Endothelial cell of umbilical vein (primary cell): ENCODE data around the gene TMEM120B. TPM values are rescaled to one million over a fixed set of nuclear protein-coding genes. Genes with fewer than 3 reads are reported as not detected.

Source experiments
- BruUV-seq: library from RNA; stranded (reverse); fragments of 400-500 nt; replicated peaks from 2 replicates; lab custom pipeline; 2021; lab: Mats Ljungman, UMichigan
- CTCF ChIA-PET: fragments of 300-600, 350-600 bp; sonication (Branson Sonifier 250); formaldehyde crosslinking; loops from one replicate; lab custom pipeline; 2021; ENCODE audit warnings: antibody characterized with exemption, inconsistent platforms; lab: Charles Lee
- POLR2A ChIA-PET: fragments of 300-600, 350-600 bp; sonication (Branson Sonifier 250); formaldehyde crosslinking; loops from one replicate; lab custom pipeline; 2021; ENCODE audit warnings: antibody characterized with exemption, inconsistent platforms; lab: Charles Lee
- DNase-seq: peaks from one replicate; pipeline ENCODE4 v3.0.0-alpha.2; 2011; ENCODE audit warnings: low read depth, low spot score
- FAIRE-seq: peaks from 2 replicates; lab custom pipeline; 2011; peaks lifted over from hg19 to GRCh38; lab: Jason Lieb, UNC
- H2AFZ ChIP-seq: 2 replicates; pipeline ENCODE4 v1.6.0; 2012; ENCODE audit warnings: low read depth, low read length, control low read depth, inconsistent platforms
- H3K27ac ChIP-seq: 2 replicates; pipeline ENCODE4 v1.5.1; 2011; ENCODE audit warnings: low read depth, mild to moderate bottlenecking, control low read depth, low read length, moderate library complexity; ENCODE audit not compliant: insufficient read depth
- H3K27me3 ChIP-seq, 2 experiments: 2 replicates each; pipeline versions ENCODE4 v1.6.0 to v1.6.1; 2011; ENCODE audit warnings: low read length in 2 of 2, mixed read lengths in 1 of 2; ENCODE audit not compliant: control insufficient read depth in 2 of 2, insufficient read depth in 2 of 2
- H3K36me3 ChIP-seq, 2 experiments: 2 replicates in 1 of 2; 3 replicates in 1 of 2; pipeline ENCODE4 v1.5.1; 2011; ENCODE audit warnings: low read length in 2 of 2, mild to moderate bottlenecking in 1 of 2, moderate library complexity in 1 of 2; ENCODE audit not compliant: control insufficient read depth in 2 of 2, insufficient read depth in 2 of 2; ENCODE audit errors: extremely low read depth in 1 of 2
- H3K4me1 ChIP-seq: 3 replicates; pipeline ENCODE4 v1.5.1; 2011; ENCODE audit warnings: mild to moderate bottlenecking, low read length; ENCODE audit not compliant: control insufficient read depth, insufficient read depth; ENCODE audit errors: extremely low read depth
- H3K4me2 ChIP-seq: 2 replicates; pipeline ENCODE4 v1.6.1; 2011; ENCODE audit warnings: low read length, control low read depth, mixed read lengths; ENCODE audit not compliant: insufficient read depth
- H3K4me3 ChIP-seq, 3 experiments: fragments of 200-600 bp in 1 of 3; sonication (generic), shearing (Covaris generic) in 1 of 3; replicated peaks in 1 of 3; 2 replicates each; pipeline ENCODE4 v1.5.1; 2011 to 2016; ENCODE audit warnings: control low read depth in 3 of 3, low read length in 3 of 3, mild to moderate bottlenecking in 2 of 3, inconsistent platforms in 1 of 3, low read depth in 1 of 3, moderate library complexity in 1 of 3; ENCODE audit not compliant: insufficient read depth in 1 of 3
- H3K79me2 ChIP-seq: 2 replicates; pipeline ENCODE4 v1.6.0; 2012; ENCODE audit warnings: low read length, inconsistent platforms; ENCODE audit not compliant: control insufficient read depth, insufficient read depth
- H3K9ac ChIP-seq: replicated peaks from 2 replicates; pipeline ENCODE3; 2011; ENCODE audit warnings: low read length, control low read depth; ENCODE audit not compliant: insufficient read depth; ENCODE audit errors: extremely low read depth
- H3K9me1 ChIP-seq: replicated peaks from 3 replicates; pipeline ENCODE4 v1.6.0; 2011; ENCODE audit warnings: mild to moderate bottlenecking, low read length; ENCODE audit not compliant: control insufficient read depth, insufficient read depth; ENCODE audit errors: extremely low read depth
- H3K9me3 ChIP-seq: replicated peaks from 2 replicates; pipeline ENCODE4 v1.5.1; 2012; ENCODE audit warnings: low read length, inconsistent platforms; ENCODE audit not compliant: control insufficient read depth, insufficient read depth
- H4K20me1 ChIP-seq: replicated peaks from 2 replicates; pipeline ENCODE3; 2011; ENCODE audit warnings: mild to moderate bottlenecking, low read length; ENCODE audit not compliant: control insufficient read depth, insufficient read depth; ENCODE audit errors: extremely low read depth
- CTCF ChIP-seq, 2 donors: IDR thresholded peaks; 1 replicate in 1 of 2; 2 replicates in 1 of 2; pipeline ENCODE4 v1.5.1; 2011; ENCODE audit warnings: low read length in 2 of 2, mild to moderate bottlenecking in 2 of 2, moderate library complexity in 2 of 2, control low read depth in 1 of 2, inconsistent platforms in 1 of 2, low read depth in 1 of 2; ENCODE audit not compliant: insufficient read depth in 1 of 2; ENCODE audit errors: extremely low read depth in 1 of 2
- EZH2 ChIP-seq: IDR thresholded peaks from 2 replicates; pipeline ENCODE4 v1.6.1; 2012; ENCODE audit warnings: borderline replicate concordance, low read depth, mild to moderate bottlenecking, moderate library complexity, low read length, inconsistent platforms; ENCODE audit not compliant: severe bottlenecking
- FOS ChIP-seq: IDR thresholded peaks from 2 replicates; pipeline ENCODE4 v1.6.1; 2011; ENCODE audit warnings: mild to moderate bottlenecking, low read length, moderate library complexity, borderline replicate concordance; ENCODE audit not compliant: insufficient read depth
- GATA2 ChIP-seq: IDR thresholded peaks from 2 replicates; pipeline ENCODE4 v1.7.0; 2011; ENCODE audit warnings: low read depth, mild to moderate bottlenecking, moderate library complexity, mixed read lengths, low read length; ENCODE audit not compliant: insufficient read length, insufficient read depth
- JUN ChIP-seq: IDR thresholded peaks from 2 replicates; pipeline ENCODE4 v1.6.1; 2011; ENCODE audit warnings: borderline replicate concordance, low read depth; ENCODE audit not compliant: insufficient read length, insufficient read depth
- MAX ChIP-seq: IDR thresholded peaks from 2 replicates; pipeline ENCODE4 v1.6.1; 2011; ENCODE audit not compliant: insufficient read depth, insufficient read length
- MYC ChIP-seq: IDR thresholded peaks from one replicate; pipeline ENCODE4 v1.6.1; 2011; ENCODE audit warnings: mild to moderate bottlenecking, low read depth, low read length
- POLR2A ChIP-seq: IDR thresholded peaks from 2 replicates; pipeline ENCODE4 v1.6.1; 2012; ENCODE audit warnings: low read depth, mild to moderate bottlenecking, control low read depth, low read length
- POLR2AphosphoS5 ChIP-seq: IDR thresholded peaks from 2 replicates; pipeline ENCODE4 v1.6.1; 2012; ENCODE audit warnings: low read depth, mild to moderate bottlenecking, control low read depth, low read length, moderate library complexity; ENCODE audit not compliant: insufficient read depth
- dilution Hi-C: fragments of 300-500 bp; cut with MboI; formaldehyde crosslinking; loops from one replicate; pipeline ENCODE4 v1.15.0; 2019; ENCODE audit warnings: low sequenced_read_pairs; ENCODE audit not compliant: extremely low pct_ligation_motif_present
- intact Hi-C: fragments of 100-400 bp; cut with micrococcal nuclease; formaldehyde crosslinking; loops from one replicate; pipeline ENCODE4 v1.10.0; 2022
- polyA plus RNA-seq, 4 experiments: library from polyadenylated mRNA; depleted of rRNA in 3 of 4; stranded (reverse) in 3 of 4; unstranded in 1 of 4; fragments of >200 nt; gene quantifications; 2 replicates each; pipeline versions ENCODE4 v1.2.1 to v1.2.3, GENCODE V29; 2011 to 2012; ENCODE audit warnings: missing spikeins in 1 of 4
- total RNA-seq: library from RNA; stranded (reverse); gene quantifications from 2 replicates; pipeline ENCODE4 v1.2.3, GENCODE V29; 2021

The TMEM120B gene
- total and polyA plus RNA-seq, 2 donors (not counting 3 experiments of a cell fraction or from before 2014, with no cell fraction given), result 10.4 to 12.8 TPM

GRCh38 chr12:121783766-121784165 is 71.2 kb downstream of the TMEM120B start:
- FAIRE-seq (no peak), DNase-seq (no peak)
- no TSS peak for BruUV-seq
- Histone ChIP-seq H3K9ac (no peak overlapping the region), H3K4me1 (peaks cover 11% of the 10 kb centered on the region), H3K27ac (no peak overlapping the region), H3K9me3 (no peaks in the 10 kb centered on the region), H3K79me2 (no peaks in the 10 kb centered on the region), H3K4me2 (no peak overlapping the region), H3K36me3 (no peaks in the 10 kb centered on the region), H3K9me1 (no peaks in the 10 kb centered on the region), H3K4me3 (no peak overlapping the region), H2AFZ (no peak overlapping the region), H4K20me1 (no peaks in the 10 kb centered on the region), H3K27me3 (no peaks in the 10 kb centered on the region)
- CTCF ChIA-PET, result interaction anchor here (1.0 to 10.2 kb wide), 3 partner anchors 7 to 22 kb away, joined by 5 to 173 read pairs (median 5); partner anchors contain the start of gene RHOF
- POLR2A ChIA-PET, result interaction anchor here (0.7 kb wide), 1 partner anchor 120 kb away, joined by 4 read pairs; no protein-coding TSS in a partner anchor
- no peak for TF ChIP-seq POLR2A
- TF ChIP-seq FOS, result no peak
- TF ChIP-seq MYC, result no peak
- no peak for TF ChIP-seq CTCF (IDR thresholded peaks at IDR 0.05; ENCODE audit: extremely low read depth in 1 of 2, insufficient read depth in 1 of 2, low read depth in 1 of 2, low read length in 2 of 2)
- TF ChIP-seq POLR2AphosphoS5, result no peak
- TF ChIP-seq MAX, result no peak
- TF ChIP-seq GATA2, result no peak
- no peak for TF ChIP-seq EZH2
- no peak for TF ChIP-seq JUN
- intact Hi-C loops, result no loop called here
- dilution Hi-C loops, result no loop called here
